ENCODE measurements around the gene TPSAB1.
"Not testable (repeated sequence)": the region's sequence is repeated elsewhere in the genome, so short reads cannot be mapped to it uniquely, and the experiment has no call there.

The TPSAB1 gene

GRCh38 chr16:1271724-1272413, 31.4 kb downstream of the TPSAB1 start:
- not testable (repeated sequence) for DNase-seq

- DNase-seq = no peak
Measured at GRCh38 chr16:1272453-1273198, 32.1 kb downstream of the TPSAB1 start.

GRCh38 chr16:1273816-1274215, 33.3 kb downstream of the TPSAB1 start:
- no peak for DNase-seq

- DNase-seq = no peak
Measured at GRCh38 chr16:1274767-1275166, 34.3 kb downstream of the TPSAB1 start.

GRCh38 chr16:1275791-1276579, 35.5 kb downstream of the TPSAB1 start:
- no peak for DNase-seq

- DNase-seq = no peak
Measured at GRCh38 chr16:1276580-1276878, 36.0 kb downstream of the TPSAB1 start.

- no peak for DNase-seq
Measured at GRCh38 chr16:1277151-1277598, 36.7 kb downstream of the TPSAB1 start.

- no peak for DNase-seq
Measured at GRCh38 chr16:1277617-1278282, 37.2 kb downstream of the TPSAB1 start.

GRCh38 chr16:1278477-1278876, 38.0 kb downstream of the TPSAB1 start:
- no peak for DNase-seq

GRCh38 chr16:1279081-1279944, 38.8 kb downstream of the TPSAB1 start:
- DNase-seq = no peak

- DNase-seq = no peak
Measured at GRCh38 chr16:1279945-1280589, 39.6 kb downstream of the TPSAB1 start.

- DNase-seq = no peak
Measured at GRCh38 chr16:1280783-1281182, 40.3 kb downstream of the TPSAB1 start.

GRCh38 chr16:1281517-1281916, 41.0 kb downstream of the TPSAB1 start:
- DNase-seq = no peak

GRCh38 chr16:1282324-1282973, 41.9 kb downstream of the TPSAB1 start:
- DNase-seq = peak in 2 of 4 experiments; percentile 26 to 51

GRCh38 chr16:1283296-1283695, 42.8 kb downstream of the TPSAB1 start:
- peak in 2 of 4 experiments; percentile 18 to 53 for DNase-seq

- no peak for DNase-seq
Measured at GRCh38 chr16:1283996-1284616, 43.6 kb downstream of the TPSAB1 start.

- no peak for DNase-seq
Measured at GRCh38 chr16:1285669-1286512, 45.4 kb downstream of the TPSAB1 start.

GRCh38 chr16:1286513-1287094, 46.1 kb downstream of the TPSAB1 start:
- no peak for DNase-seq
